Coronary artery (tissue), 2 donors: ENCODE measurements around the gene GALK2.
A peak's percentile ranks its signal among the peaks of the same experiment; 100 is the strongest.

Experiments used
- DNase-seq: peaks from one replicate; pipeline ENCODE4 v3.0.0-alpha.2; 2017; ENCODE audit warnings: low spot score
- H3K27ac ChIP-seq, 2 donors: fragments of 200-600 bp; sonication (generic); one replicate each; pipeline ENCODE4 v1.5.1; 2016 to 2019
- H3K4me3 ChIP-seq: fragments of 200-600 bp; sonication (generic); 2 replicates; pipeline ENCODE4 v1.5.1; 2016; ENCODE audit warnings: mild to moderate bottlenecking, moderate library complexity
- CTCF ChIP-seq: fragments of 200-600 bp; sonication (generic); IDR thresholded peaks from one replicate; pipeline ENCODE4 v1.5.1; 2019; ENCODE audit warnings: antibody characterized with exemption

Gene GALK2

GRCh38 chr15:49169880-49170597 lies at the start of gene GALK2:
Gene GALK2, plus strand, starts transcription at chr15:49170247. Its CDS starts 76 bp downstream, at chr15:49170323.
- H3K4me3 ChIP-seq = peak within 1 kb of the TSS; percentile 76
- DNase-seq = peak; percentile 82

GRCh38 chr15:49120832-49121231 lies 49.2 kb upstream of the GALK2 start:
- no peak for TF ChIP-seq CTCF
- no peak overlapping the region for H3K27ac ChIP-seq
- DNase-seq = no peak
- H3K4me3 ChIP-seq = no peak overlapping the region

More at GRCh38 chr15:49169880-49170597, at the start of gene GALK2:
- no peak for TF ChIP-seq CTCF
- peak within 1 kb of the TSS; percentile 59 to 85 for H3K27ac ChIP-seq

GRCh38 chr15:49121901-49122300 lies 48.1 kb upstream of the GALK2 start:
- DNase-seq = no peak
- Histone ChIP-seq H3K4me3 (no peak overlapping the region), H3K27ac (no peak overlapping the region)
- TF ChIP-seq CTCF = no peak

GRCh38 chr15:49122541-49123062 lies 47.4 kb upstream of the GALK2 start:
- TF ChIP-seq CTCF = no peak
- Histone ChIP-seq H3K4me3 (no peak overlapping the region), H3K27ac (no peak overlapping the region)
- DNase-seq = no peak

- TF ChIP-seq CTCF = no peak
- no peak for DNase-seq
- no peak overlapping the region for H3K27ac ChIP-seq
- no peak overlapping the region for H3K4me3 ChIP-seq
Measured at GRCh38 chr15:49124371-49124770, 45.7 kb upstream of the GALK2 start.

- no peak for DNase-seq
- TF ChIP-seq CTCF = no peak
- Histone ChIP-seq H3K27ac (no peak overlapping the region), H3K4me3 (no peak overlapping the region)
Measured at GRCh38 chr15:49131403-49131802, 38.6 kb upstream of the GALK2 start.
